Measurements from ENCODE around the gene QSOX2.

QSOX2 gene

DNA sequence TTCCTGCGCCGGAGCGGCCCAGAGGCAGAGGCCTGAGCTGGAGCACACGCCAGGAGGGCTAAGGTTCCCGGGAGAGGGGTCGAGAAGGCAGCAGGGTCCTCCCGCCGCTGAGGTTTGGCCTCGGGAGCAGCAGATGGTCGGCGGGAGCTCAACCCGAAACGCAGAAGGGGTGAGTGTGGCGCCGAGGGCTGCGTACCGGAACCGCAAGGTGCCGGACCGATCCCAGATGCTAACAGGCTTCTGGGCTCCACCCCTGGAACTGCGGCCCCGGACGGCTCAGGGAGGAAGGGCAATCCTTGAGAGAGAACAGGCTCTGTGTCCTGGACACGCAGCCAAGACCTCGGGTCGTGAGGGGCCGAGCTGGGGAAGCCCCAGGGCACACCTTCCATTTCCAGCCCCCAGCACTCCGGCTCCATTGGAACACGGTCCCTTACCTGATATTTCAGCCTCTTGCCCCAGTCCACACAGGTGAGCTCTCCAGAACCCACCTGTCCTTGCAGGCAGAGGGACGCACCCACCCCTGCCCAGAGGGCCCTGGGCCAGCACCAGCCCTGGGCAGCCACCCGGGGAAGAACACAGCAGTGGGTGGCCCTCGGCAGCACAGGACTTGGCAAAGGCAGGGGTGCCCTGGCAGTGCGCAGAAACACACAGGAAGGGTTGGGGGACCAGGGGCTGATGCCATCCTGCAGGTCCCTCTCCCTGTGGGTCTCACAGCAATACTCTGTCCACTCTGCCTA is 42.0 kb downstream of the QSOX2 start:
- DNase-seq (ENCODE audit: low read depth) = no peak

DNA sequence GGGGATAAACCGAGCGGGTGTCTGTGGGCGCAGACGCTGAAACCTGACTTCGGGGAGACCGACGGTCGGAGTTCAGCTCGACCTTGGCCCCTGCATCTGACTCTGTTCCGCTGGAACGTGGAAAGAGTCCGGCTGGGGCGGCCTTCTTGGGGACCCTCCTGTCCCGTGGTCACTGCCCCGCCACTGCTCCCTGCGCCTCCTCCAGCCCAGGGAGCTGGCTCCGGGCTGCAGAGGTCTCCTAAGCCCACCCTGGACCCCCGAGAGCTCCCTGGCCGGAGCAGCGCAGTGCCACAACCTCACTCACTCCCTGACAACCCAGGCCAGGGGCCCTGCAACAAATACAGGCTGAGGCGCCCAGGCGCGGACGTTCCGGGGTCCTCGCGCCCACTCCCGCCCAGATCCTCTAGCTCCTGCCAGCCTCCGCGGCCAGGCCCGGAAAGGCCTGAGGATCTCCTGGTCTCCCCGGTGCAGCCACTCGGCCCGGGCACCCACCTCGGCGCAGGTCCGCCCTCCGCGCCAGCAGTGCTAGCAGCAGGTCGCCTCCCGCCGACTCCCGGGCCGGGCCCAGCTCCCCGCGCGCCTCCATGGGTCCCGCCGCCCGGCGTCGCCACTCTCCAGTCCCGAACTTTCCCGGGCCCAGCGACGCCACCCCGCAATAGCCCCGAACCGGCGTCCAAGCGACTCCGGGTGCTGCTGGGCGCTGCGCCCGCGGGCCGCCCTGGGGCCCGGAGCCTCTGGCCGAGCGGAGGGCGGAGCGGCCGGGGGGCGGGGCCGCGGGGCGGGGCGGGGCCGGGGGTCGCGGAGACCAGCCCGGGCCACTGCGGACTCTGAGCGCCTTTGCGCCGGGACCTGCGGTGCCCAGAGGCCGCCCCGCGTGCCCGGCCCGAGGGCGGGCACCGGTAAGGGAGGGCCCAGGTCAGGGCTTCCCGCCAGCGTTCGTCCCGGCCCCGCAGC is 42.9 kb downstream of the QSOX2 start:
- DNase-seq (ENCODE audit: low read depth) = no peak

DNA sequence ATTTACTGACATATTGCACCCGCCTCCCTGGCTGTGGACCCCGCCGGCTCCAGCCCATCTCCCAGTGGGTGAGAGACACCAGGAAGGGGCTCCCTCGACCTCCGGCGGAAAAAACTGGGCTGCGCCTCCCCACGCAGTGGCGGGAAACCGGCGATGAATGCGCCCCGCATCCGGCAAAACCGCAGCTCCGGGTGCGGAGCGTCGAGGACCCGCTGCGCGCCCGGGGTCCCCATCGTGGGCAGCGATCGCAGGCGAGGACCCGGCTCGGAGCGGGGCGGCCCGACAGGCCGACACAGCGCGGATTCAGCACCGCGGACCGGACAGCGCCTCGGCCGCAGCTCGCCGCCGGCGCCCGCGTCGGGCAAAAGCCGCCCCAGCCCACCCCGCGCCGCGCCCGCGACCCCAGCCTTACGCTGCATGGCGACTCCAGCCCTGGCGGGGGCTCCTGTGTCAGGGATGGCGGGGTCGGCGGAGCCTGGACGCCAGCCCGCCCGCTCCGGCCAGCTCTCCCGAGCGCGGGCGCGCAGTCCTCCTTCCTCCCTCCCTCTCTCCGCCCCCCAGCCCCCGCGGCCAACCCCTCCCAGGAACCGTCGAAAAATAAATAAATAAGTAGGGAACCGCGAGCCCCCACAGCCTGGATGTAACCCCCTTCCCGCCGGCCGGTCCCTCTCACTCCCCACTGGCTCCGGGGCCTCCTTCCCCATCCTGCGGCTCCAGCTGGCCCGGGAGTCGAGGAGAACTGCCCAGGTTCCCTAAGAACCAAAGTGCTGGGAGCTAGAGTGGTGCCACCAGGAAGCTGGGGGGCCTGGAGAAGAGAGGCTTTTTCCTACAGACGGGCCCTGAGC is 43.8 kb downstream of the QSOX2 start:
- DNase-seq (ENCODE audit: low read depth) = no peak

DNA sequence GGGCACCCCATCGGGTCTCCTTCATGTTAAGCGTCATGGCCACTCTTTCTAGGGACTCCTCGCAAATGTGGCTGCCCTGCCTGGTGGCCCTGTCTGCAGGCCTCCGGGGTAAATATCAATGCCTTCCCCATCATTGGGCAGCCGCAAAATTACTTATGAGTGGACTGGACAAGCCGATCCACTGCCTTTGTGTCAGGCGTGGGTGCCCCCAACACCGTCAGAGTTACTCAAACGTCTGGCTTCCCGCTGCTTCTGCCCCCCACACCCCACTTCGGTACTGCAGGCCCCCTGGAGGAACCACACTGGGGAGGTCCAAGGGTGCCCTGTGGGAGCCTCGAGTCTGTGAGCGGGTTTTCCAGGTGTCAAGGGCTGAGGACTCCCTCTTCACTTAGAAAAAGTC is 44.4 kb downstream of the QSOX2 start:
- DNase-seq (ENCODE audit: low read depth) = no peak

DNA sequence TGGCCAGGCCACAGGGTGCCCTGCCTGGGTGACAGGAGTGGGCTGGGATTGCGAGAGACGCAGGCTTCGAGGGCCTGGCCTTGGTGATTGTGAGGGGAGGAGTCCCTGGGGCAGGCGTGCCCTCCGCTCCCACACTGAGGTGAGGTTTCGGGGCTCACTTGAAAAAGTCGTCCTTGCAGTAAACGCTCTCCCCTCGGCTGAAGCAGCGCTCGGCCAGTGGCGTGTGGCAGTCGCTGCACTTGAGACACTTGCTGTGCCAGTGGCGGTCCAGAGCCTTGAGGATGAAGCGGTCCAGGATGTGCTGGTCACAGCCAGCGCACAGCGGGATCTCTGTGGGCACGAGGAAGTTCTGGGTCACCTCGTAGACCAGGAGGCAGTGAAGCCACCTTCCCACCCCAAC is 45.2 kb downstream of the QSOX2 start:
- DNase-seq (ENCODE audit: low read depth) = no peak

DNA sequence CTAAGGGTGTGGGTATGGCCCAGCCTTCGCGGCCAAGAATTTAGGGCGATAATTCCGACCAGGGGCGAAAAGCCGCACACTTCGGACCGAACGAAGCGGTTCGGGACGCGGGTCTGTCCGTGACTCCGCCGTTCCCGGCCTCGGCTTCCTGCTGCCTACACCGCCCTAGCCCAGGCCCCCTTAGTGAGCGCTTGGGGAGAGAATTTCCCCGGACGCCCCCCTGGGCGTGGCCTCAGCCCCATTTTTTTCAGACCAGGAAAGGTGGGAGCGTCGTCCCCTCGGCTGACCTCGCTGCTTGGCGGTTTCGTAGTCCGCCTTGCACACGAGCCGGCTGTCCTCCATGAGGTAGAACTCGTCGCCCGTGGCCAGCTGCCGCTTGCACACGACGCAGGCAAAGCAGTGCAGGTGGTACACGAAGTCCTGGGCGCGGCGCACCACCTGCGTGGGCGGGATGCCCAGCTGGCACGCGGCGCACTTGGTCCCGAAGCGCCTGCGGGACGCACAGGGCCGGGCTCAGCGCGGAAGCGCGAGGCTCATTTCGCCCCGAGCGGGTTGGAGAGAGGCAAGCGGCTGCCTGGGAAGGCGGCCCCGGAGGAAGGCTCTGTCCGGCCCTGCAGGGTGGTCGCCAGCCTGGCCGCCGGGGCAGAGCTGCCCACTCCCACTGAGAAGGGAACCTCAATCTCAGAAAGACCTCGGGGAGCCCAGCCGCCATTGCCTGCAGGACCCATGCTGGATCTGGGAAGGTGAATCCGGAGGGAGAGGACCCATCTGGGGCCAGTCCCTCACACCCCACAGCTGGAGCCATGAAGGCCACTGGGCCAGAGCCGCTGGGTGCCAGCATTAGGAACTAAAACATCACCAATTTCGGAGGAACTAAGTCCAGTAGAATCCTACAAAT is 46.0 kb downstream of the QSOX2 start:
- DNase-seq (ENCODE audit: low read depth) = no peak

DNA sequence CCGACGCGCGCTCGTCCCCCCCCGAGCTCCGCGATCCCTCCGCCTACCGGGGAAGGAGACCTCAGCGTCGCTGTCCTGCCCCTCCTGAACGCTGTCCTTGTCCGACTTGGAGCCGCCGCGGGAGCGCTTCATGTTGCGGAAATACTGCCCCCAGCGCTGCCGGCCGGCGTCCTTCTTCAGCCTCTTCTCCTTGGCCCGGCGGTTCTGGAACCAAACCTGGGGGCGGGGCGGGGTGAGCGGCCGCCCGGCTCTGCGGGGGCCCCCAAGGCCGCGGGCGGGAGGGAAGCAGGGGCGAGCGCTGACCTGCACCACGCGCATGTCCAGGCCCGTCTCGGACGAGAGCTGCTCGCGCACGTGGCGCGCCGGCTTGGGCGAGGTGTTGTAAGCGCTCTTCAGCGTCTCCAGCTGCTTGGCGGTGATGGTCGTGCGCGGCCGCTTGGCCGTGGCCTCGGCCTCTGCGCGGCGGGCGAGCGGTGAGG is 47.0 kb downstream of the QSOX2 start:
- no peak for DNase-seq (ENCODE audit: low read depth)

DNA sequence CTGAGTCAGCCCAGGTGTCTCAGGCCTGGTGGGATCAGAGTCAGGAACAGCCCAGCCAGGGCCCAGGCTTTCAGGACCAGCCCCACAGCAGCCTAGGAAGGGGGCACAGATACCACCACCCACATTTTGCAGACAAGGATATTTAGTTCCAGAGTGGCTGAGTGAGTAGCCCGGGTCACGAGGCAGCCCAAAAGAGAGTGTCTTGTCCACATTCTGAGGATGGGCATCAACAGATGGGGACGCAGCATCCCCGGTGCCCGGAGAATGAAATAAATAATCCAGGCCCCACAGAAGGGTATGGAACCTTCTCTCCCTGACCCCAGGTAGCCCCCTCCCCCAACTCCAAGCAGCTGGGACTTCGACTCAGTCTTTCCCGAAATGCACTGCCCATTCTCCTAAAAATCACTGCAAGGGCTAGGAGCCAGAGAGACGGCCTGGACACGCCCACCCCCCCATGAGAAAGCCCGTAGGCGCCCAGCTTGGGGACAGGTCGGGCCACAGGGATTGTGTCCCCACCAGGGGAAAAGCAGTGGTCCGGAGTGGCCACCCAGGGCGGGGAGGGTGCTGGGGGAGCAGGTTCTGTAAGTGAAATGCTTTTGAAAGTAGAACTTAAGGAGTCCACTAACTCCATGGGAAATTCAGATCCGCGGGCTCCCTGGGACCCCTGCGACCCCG is 47.5 kb downstream of the QSOX2 start:
- DNase-seq (ENCODE audit: low read depth) = no peak

DNA sequence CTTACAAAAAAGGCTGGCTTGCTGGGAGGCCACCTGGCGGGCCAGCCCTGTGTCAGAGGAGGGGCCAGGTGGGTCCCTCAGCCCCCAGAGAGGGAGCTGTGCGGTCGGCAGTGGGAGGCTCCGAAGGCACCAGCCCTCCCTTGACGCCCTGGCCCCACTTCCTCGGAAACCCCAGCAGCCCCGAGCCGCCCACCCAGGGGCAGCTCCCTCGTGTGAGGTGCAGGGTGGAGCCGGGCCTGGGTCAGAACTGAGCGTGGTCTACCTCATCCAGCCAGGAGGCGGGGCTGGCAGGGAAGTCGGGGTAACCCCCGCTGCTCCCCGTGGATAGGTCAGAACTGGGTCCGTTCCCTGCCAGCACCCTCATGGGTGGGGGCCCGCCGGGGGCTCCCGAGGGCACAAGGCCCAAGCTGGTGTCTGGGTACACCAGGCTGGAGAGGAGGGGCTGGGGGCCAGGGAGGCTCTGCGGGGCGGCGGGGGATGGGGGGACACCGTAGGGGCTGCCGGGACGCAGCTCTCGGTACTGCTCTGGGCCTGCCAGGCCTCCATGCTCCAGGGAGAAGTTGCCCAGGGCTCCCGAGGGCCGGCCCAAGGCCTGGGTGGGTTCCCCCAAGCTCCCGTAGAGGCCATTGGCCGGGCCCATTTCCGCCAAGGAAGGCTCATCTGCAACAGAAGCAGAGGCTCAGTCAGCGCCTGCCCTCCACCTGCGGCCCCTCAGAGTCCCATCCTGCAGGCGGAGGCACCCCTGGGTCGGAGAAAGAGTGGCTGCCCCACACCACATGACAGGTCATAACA is 48.3 kb downstream of the QSOX2 start:
- DNase-seq (ENCODE audit: low read depth) = no peak

DNA sequence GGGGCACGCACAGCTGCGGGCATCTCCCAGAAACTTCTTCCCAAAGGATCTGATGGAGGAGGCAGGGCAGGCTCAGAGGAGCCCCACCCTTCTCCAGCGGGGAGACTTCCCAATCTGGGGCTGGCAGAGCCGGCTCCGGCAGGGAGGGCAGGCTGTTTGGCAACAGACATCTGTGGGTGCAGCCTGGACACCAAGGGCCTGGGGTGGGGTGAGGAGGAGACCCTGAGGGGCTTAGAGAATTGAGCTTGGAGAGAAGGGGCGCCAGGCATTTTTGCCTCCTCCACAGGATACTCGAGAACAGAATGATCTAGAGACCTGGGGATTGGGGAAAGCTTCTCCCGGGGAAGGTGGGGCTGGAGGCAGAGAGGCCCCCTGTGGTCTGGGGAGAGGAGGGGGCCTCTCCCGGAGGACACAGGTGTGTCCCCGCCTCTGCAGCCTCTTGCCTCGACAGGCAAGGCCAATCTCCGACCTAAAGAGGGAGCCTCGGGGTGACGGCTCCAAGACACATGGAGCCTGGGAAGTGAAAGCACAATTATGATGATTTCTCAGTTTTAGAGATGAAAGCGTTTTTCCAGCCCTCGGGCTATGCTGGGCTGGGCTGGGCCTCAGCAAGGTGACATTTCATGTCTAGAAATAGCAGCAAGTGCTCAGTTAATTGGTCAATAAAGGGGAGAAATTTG is 49.1 kb downstream of the QSOX2 start:
- DNase-seq (ENCODE audit: low read depth) = no peak

DNA sequence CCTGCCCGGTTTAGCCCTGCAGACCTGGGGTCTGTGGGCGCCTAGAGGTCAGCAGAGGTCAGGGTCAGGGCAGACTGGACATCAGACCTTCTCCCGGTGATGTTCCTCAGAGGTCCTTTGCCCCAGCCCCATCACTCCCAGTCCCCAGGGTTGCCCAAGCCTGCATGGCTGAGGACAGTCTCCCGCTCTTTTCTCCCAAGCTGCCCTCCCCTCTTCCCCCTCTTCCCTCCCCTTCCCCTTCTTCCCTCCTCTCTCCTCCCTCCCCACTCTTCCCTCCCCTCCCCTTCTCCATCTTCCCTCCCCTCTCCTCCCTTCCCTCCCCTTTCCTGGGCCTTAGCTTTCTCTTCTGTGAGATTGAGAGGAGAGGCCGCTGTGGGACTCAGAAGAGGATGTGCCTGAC is 51.1 kb downstream of the QSOX2 start:
- DNase-seq (ENCODE audit: low read depth) = no peak

DNA sequence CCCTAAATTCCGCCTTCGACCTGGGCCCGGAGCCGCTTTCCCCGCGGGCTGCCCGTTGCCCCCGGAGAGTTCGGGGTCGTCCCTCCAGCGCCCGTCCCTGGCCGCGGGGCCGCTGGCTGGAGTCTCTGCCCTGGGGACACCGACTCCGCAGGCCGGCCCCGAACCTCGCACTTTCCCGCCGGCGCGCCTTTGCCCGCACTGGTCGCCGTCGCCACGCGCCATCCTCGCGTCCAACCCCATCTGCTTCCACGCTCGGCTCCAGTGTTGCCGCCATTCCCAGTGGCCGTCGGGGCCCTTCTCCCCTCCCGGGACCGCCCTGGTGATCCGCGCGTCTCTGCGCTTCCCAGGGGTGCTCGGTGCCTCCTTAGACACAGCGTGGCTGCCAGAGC is 51.7 kb downstream of the QSOX2 start:
- no peak for DNase-seq (ENCODE audit: low read depth)

DNA sequence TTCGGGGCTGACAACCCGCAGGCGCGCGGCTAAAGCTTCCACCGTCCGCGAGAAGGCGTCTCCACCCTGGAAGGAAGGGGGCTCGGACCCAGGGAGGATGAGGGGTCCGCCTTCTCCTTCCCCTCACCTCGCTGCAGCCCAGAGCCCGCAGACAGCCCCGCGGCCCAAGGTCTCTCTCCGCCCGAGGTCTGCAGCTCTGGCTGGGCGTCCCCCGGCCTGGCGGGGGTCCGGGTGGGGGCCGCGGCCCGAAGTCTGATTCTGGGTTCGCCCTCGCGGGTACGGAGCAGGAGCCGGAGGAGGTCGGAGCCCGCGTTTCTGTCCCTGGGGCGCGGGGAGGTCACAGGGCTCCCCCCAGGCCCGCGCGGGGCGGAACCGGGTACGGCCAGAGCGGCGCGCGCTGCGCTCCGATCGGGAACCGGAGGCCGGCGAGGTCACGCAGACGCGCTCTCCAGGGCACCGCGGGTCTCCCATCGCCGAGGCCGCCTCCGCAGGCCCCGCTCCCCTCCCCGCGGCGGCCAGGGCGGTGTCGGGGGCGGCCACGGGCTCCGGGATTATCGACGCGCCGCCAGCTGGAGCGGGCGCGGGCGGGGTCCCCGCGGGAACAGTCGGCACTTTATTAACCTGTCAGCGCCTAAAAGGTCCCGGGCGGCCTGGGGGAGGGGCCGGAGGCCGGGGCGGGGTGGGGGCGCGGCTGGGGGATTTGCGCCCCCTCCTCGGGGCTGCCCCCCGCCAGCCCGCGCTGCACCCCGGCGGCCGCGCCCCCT is 52.3 kb downstream of the QSOX2 start:
- no peak for DNase-seq (ENCODE audit: low read depth)

DNA sequence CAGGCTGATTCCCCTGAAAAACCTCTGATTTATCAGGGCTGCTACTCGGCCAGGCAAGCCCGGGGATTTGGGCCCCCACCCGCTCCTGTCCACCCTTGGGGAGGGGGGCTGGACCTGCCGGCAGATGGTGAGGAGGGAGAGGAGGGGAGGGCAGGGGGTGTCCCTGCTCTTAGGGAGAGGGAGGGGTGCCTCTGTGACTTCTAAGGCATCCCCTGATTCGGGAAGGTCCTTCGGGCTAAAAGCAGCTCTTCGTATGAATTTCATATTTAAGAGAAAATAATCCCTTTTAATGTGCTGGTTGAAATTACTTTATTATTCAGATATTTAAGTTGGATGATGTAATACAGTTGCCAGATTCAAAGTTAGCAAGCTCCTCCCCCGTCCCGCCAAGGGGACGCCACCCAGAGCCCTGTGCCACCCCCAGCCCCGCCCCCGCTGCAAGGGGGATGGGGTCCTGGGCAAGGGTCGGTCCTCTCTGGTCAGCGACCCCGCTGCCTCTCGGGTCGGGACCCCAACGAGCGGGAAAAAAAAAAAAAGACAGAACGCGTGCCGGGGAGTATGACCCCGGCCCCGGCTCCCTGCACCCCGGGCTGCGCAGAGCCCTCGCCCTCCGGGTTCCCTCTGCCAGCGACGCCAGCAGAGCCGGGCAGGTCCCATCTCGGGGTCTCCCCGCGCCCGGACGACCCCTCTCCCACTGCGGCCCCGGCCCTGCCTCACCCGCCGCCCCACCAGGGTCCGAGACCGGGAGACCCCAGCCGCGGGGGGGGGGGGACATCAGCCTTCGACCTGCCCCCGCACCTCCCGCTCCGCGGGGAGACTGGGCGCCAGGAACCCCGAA is 53.1 kb downstream of the QSOX2 start:
- DNase-seq (ENCODE audit: low read depth) = no peak

DNA sequence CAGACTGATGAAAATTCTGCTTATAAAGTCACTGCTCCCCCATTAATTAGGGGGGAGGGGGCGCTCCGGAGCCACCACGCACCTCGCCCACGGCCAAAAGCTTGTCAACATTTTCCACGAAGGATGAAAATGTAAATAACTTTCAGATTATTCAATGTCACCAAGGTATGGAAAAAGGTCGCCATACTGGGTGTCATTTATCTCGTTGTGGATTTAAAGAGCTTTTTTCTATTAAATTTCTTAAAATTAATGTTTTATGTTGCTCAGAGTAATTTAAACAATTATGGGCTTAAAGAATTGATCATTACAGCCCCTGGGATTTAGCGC is 53.7 kb downstream of the QSOX2 start:
- no peak for DNase-seq (ENCODE audit: low read depth)

DNA sequence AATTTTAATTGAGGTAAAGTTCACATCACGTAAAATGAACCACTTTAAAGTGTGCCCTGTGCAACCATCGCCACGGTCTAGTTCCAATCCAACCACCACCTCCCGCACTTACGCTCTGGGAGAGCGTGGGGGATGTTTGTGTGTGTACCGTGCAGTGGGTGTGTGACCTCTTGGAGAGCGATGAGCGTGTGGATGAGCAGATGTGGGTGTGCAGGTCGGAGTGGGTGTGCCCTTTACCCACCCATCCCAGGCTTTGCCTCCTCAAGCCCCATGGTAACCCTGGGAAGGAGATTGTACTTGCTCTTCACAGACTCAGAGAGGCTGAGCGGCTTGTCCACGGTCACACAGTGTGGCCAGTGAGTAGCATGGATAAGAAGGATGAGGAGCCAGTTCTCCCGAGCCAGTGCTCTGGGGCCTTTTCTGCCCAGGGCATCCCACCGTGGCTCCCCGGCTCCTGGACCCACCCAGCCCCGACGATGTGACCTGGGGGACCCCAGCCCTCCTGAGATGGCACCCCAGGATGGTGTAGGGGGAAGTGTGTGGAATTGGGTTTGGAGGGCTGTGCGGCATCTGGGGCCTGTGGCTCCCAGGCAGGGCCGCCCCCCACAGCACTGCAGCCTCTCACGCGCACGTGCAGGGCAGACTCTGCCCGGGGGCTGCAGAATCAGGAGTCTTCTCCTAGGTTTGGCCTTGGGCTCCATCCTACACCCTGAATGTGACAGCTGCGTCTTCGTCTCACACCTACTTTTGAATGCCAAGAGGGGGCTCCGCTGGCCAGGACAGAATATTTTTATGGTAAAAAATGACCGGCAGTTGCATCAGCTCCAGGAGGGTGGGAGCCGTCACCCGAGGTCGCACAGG is 54.3 kb downstream of the QSOX2 start:
- DNase-seq (ENCODE audit: low read depth) = no peak

DNA sequence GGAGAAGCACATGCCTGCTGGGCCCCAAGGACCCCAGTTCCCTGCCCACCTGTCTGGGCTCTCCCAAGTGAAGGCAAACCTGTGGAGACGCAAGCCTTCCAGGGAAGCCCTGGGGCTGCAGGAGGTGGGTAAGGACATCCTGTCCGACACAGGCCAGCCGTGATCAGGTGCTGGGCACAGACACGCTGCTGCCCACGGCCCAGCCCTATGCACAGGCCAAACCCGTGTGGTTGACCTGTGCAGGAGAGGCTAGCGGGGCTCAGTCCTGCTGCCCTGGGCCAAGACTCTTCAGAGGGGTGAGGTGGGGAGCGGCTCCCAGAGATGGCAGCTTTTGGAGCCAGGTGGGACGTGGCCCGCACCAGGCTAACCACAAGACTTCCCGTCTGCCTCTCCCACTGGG is 55.0 kb downstream of the QSOX2 start:
- DNase-seq (ENCODE audit: low read depth) = no peak

Measured in activated T-cell treated with anti-CD3 and anti-CD28 coated beads for 24 hours (primary cell).